Endothelial cell of umbilical vein (primary cell): ENCODE data around the gene AAGAB. TPM values are rescaled to one million over a fixed set of nuclear protein-coding genes. Genes with fewer than 3 reads are reported as not detected.

Experiments
- BruUV-seq: library from RNA; stranded (reverse); fragments of 400-500 nt; replicated peaks from 2 replicates; lab custom pipeline; 2021; lab: Mats Ljungman, UMichigan
- CTCF ChIA-PET: fragments of 300-600, 350-600 bp; sonication (Branson Sonifier 250); formaldehyde crosslinking; loops from one replicate; lab custom pipeline; 2021; ENCODE audit warnings: antibody characterized with exemption, inconsistent platforms; lab: Charles Lee
- POLR2A ChIA-PET: fragments of 300-600, 350-600 bp; sonication (Branson Sonifier 250); formaldehyde crosslinking; loops from one replicate; lab custom pipeline; 2021; ENCODE audit warnings: antibody characterized with exemption, inconsistent platforms; lab: Charles Lee
- DNase-seq: peaks from one replicate; pipeline ENCODE4 v3.0.0-alpha.2; 2011; ENCODE audit warnings: low read depth, low spot score
- FAIRE-seq: peaks from 2 replicates; lab custom pipeline; 2011; peaks lifted over from hg19 to GRCh38; lab: Jason Lieb, UNC
- H2AFZ ChIP-seq: 2 replicates; pipeline ENCODE4 v1.6.0; 2012; ENCODE audit warnings: low read depth, low read length, control low read depth, inconsistent platforms
- H3K27ac ChIP-seq: 2 replicates; pipeline ENCODE4 v1.5.1; 2011; ENCODE audit warnings: low read depth, mild to moderate bottlenecking, control low read depth, low read length, moderate library complexity; ENCODE audit not compliant: insufficient read depth
- H3K27me3 ChIP-seq, 2 experiments: 2 replicates each; pipeline versions ENCODE4 v1.6.0 to v1.6.1; 2011; ENCODE audit warnings: low read length in 2 of 2, mixed read lengths in 1 of 2; ENCODE audit not compliant: control insufficient read depth in 2 of 2, insufficient read depth in 2 of 2
- H3K36me3 ChIP-seq, 2 experiments: 2 replicates in 1 of 2; 3 replicates in 1 of 2; pipeline ENCODE4 v1.5.1; 2011; ENCODE audit warnings: low read length in 2 of 2, mild to moderate bottlenecking in 1 of 2, moderate library complexity in 1 of 2; ENCODE audit not compliant: control insufficient read depth in 2 of 2, insufficient read depth in 2 of 2; ENCODE audit errors: extremely low read depth in 1 of 2
- H3K4me1 ChIP-seq: 3 replicates; pipeline ENCODE4 v1.5.1; 2011; ENCODE audit warnings: mild to moderate bottlenecking, low read length; ENCODE audit not compliant: control insufficient read depth, insufficient read depth; ENCODE audit errors: extremely low read depth
- H3K4me2 ChIP-seq: 2 replicates; pipeline ENCODE4 v1.6.1; 2011; ENCODE audit warnings: low read length, control low read depth, mixed read lengths; ENCODE audit not compliant: insufficient read depth
- H3K4me3 ChIP-seq, 3 experiments: fragments of 200-600 bp in 1 of 3; sonication (generic), shearing (Covaris generic) in 1 of 3; replicated peaks in 1 of 3; 2 replicates each; pipeline ENCODE4 v1.5.1; 2011 to 2016; ENCODE audit warnings: control low read depth in 3 of 3, low read length in 3 of 3, mild to moderate bottlenecking in 2 of 3, inconsistent platforms in 1 of 3, low read depth in 1 of 3, moderate library complexity in 1 of 3; ENCODE audit not compliant: insufficient read depth in 1 of 3
- H3K79me2 ChIP-seq: 2 replicates; pipeline ENCODE4 v1.6.0; 2012; ENCODE audit warnings: low read length, inconsistent platforms; ENCODE audit not compliant: control insufficient read depth, insufficient read depth
- H3K9ac ChIP-seq: replicated peaks from 2 replicates; pipeline ENCODE3; 2011; ENCODE audit warnings: low read length, control low read depth; ENCODE audit not compliant: insufficient read depth; ENCODE audit errors: extremely low read depth
- H3K9me1 ChIP-seq: replicated peaks from 3 replicates; pipeline ENCODE4 v1.6.0; 2011; ENCODE audit warnings: mild to moderate bottlenecking, low read length; ENCODE audit not compliant: control insufficient read depth, insufficient read depth; ENCODE audit errors: extremely low read depth
- H3K9me3 ChIP-seq: replicated peaks from 2 replicates; pipeline ENCODE4 v1.5.1; 2012; ENCODE audit warnings: low read length, inconsistent platforms; ENCODE audit not compliant: control insufficient read depth, insufficient read depth
- H4K20me1 ChIP-seq: replicated peaks from 2 replicates; pipeline ENCODE3; 2011; ENCODE audit warnings: mild to moderate bottlenecking, low read length; ENCODE audit not compliant: control insufficient read depth, insufficient read depth; ENCODE audit errors: extremely low read depth
- EZH2 ChIP-seq: IDR thresholded peaks from 2 replicates; pipeline ENCODE4 v1.6.1; 2012; ENCODE audit warnings: borderline replicate concordance, low read depth, mild to moderate bottlenecking, moderate library complexity, low read length, inconsistent platforms; ENCODE audit not compliant: severe bottlenecking
- FOS ChIP-seq: IDR thresholded peaks from 2 replicates; pipeline ENCODE4 v1.6.1; 2011; ENCODE audit warnings: mild to moderate bottlenecking, low read length, moderate library complexity, borderline replicate concordance; ENCODE audit not compliant: insufficient read depth
- GATA2 ChIP-seq: IDR thresholded peaks from 2 replicates; pipeline ENCODE4 v1.7.0; 2011; ENCODE audit warnings: low read depth, mild to moderate bottlenecking, moderate library complexity, mixed read lengths, low read length; ENCODE audit not compliant: insufficient read length, insufficient read depth
- JUN ChIP-seq: IDR thresholded peaks from 2 replicates; pipeline ENCODE4 v1.6.1; 2011; ENCODE audit warnings: borderline replicate concordance, low read depth; ENCODE audit not compliant: insufficient read length, insufficient read depth
- MYC ChIP-seq: IDR thresholded peaks from one replicate; pipeline ENCODE4 v1.6.1; 2011; ENCODE audit warnings: mild to moderate bottlenecking, low read depth, low read length
- POLR2A ChIP-seq: IDR thresholded peaks from 2 replicates; pipeline ENCODE4 v1.6.1; 2012; ENCODE audit warnings: low read depth, mild to moderate bottlenecking, control low read depth, low read length
- POLR2AphosphoS5 ChIP-seq: IDR thresholded peaks from 2 replicates; pipeline ENCODE4 v1.6.1; 2012; ENCODE audit warnings: low read depth, mild to moderate bottlenecking, control low read depth, low read length, moderate library complexity; ENCODE audit not compliant: insufficient read depth
- dilution Hi-C: fragments of 300-500 bp; cut with MboI; formaldehyde crosslinking; loops from one replicate; pipeline ENCODE4 v1.15.0; 2019; ENCODE audit warnings: low sequenced_read_pairs; ENCODE audit not compliant: extremely low pct_ligation_motif_present
- intact Hi-C: fragments of 100-400 bp; cut with micrococcal nuclease; formaldehyde crosslinking; loops from one replicate; pipeline ENCODE4 v1.10.0; 2022
- polyA plus RNA-seq, 4 experiments: library from polyadenylated mRNA; depleted of rRNA in 3 of 4; stranded (reverse) in 3 of 4; unstranded in 1 of 4; fragments of >200 nt; gene quantifications; 2 replicates each; pipeline versions ENCODE4 v1.2.1 to v1.2.3, GENCODE V29; 2011 to 2012; ENCODE audit warnings: missing spikeins in 1 of 4
- total RNA-seq: library from RNA; stranded (reverse); gene quantifications from 2 replicates; pipeline ENCODE4 v1.2.3, GENCODE V29; 2021
- TF ChIP-seq, protein P1 (sequence below): IDR thresholded peaks from 2 replicates; pipeline ENCODE4 v1.6.1; 2011; ENCODE audit not compliant: insufficient read depth, insufficient read length
- TF ChIP-seq, protein P2 (sequence below), 2 donors: IDR thresholded peaks; 1 replicate in 1 of 2; 2 replicates in 1 of 2; pipeline ENCODE4 v1.5.1; 2011; ENCODE audit warnings: low read length in 2 of 2, mild to moderate bottlenecking in 2 of 2, moderate library complexity in 2 of 2, control low read depth in 1 of 2, inconsistent platforms in 1 of 2, low read depth in 1 of 2; ENCODE audit not compliant: insufficient read depth in 1 of 2; ENCODE audit errors: extremely low read depth in 1 of 2

Gene AAGAB
- total and polyA plus RNA-seq, 2 donors (not counting 3 experiments of a cell fraction or from before 2014, with no cell fraction given): 21.2 to 42.6 TPM

DNA sequence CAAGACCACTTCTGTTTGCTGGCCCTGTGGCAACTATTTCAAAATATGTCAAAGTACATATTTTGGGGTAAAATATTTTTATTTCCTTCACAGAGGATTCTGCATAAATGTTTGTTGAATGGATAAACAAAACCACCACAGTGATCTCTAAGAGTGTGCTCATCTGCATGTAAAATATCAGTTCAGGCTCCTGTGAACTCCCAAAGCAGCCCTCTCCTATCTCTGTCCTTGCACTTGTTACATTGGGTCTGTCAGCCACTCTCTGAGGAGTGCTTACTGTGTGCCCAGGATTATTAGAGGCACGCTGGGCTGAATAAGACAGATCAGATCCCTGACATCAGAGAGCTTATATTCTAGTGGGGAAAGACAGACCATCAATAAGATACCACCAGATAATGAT lies 27.3 kb upstream of the AAGAB start:
- H3K4me3 ChIP-seq: no peak overlapping the region
- no peak for FAIRE-seq
- no peak for DNase-seq
- H3K4me2 ChIP-seq: no peak overlapping the region
- H3K79me2 ChIP-seq: no peaks in the 10 kb centered on the region
- no peak overlapping the region for H3K27ac ChIP-seq
- BruUV-seq: no TSS peak
- dilution Hi-C loops (no loop called here), intact Hi-C loops (no loop called here)
- TF ChIP-seq JUN: no peak
- no peak for TF ChIP-seq EZH2
- TF ChIP-seq, protein P1, sequence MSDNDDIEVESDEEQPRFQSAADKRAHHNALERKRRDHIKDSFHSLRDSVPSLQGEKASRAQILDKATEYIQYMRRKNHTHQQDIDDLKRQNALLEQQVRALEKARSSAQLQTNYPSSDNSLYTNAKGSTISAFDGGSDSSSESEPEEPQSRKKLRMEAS: no peak
- no peak for TF ChIP-seq POLR2A
- no peak for TF ChIP-seq MYC
- no peak for TF ChIP-seq POLR2AphosphoS5
- TF ChIP-seq GATA2: no peak
- TF ChIP-seq, protein P2, sequence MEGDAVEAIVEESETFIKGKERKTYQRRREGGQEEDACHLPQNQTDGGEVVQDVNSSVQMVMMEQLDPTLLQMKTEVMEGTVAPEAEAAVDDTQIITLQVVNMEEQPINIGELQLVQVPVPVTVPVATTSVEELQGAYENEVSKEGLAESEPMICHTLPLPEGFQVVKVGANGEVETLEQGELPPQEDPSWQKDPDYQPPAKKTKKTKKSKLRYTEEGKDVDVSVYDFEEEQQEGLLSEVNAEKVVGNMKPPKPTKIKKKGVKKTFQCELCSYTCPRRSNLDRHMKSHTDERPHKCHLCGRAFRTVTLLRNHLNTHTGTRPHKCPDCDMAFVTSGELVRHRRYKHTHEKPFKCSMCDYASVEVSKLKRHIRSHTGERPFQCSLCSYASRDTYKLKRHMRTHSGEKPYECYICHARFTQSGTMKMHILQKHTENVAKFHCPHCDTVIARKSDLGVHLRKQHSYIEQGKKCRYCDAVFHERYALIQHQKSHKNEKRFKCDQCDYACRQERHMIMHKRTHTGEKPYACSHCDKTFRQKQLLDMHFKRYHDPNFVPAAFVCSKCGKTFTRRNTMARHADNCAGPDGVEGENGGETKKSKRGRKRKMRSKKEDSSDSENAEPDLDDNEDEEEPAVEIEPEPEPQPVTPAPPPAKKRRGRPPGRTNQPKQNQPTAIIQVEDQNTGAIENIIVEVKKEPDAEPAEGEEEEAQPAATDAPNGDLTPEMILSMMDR (IDR thresholded peaks at IDR 0.05; ENCODE audit: extremely low read depth in 1 of 2, insufficient read depth in 1 of 2, low read depth in 1 of 2, low read length in 2 of 2): no peak
- no peak for TF ChIP-seq FOS
- no peak overlapping the region for H2AFZ ChIP-seq
- peaks cover 2% of the 10 kb centered on the region for H3K9me1 ChIP-seq
- no peaks in the 10 kb centered on the region for H4K20me1 ChIP-seq
- no peaks in the 10 kb centered on the region for H3K9me3 ChIP-seq
- H3K4me1 ChIP-seq: no peaks in the 10 kb centered on the region
- ChIA-PET POLR2A (no interaction called here), CTCF (interaction anchor here (0.8 to 1.0 kb wide), 4 partner anchors 8 to 65 kb away, joined by 3 read pairs; no protein-coding TSS in a partner anchor)
- no peaks in the 10 kb centered on the region for H3K36me3 ChIP-seq
- H3K27me3 ChIP-seq: no peaks in the 10 kb centered on the region
- H3K9ac ChIP-seq: no peak overlapping the region
